Coronary artery (tissue), 2 donors: Measurements from ENCODE around the gene SEMA3F.

Source experiments
- DNase-seq: peaks from one replicate; pipeline ENCODE4 v3.0.0-alpha.2; 2017; ENCODE audit warnings: low spot score
- H3K27ac ChIP-seq, 2 donors: fragments of 200-600 bp; sonication (generic); one replicate each; pipeline ENCODE4 v1.5.1; 2016 to 2019
- H3K4me3 ChIP-seq: fragments of 200-600 bp; sonication (generic); 2 replicates; pipeline ENCODE4 v1.5.1; 2016; ENCODE audit warnings: mild to moderate bottlenecking, moderate library complexity
- CTCF ChIP-seq: fragments of 200-600 bp; sonication (generic); IDR thresholded peaks from one replicate; pipeline ENCODE4 v1.5.1; 2019; ENCODE audit warnings: antibody characterized with exemption

Gene SEMA3F

DNA sequence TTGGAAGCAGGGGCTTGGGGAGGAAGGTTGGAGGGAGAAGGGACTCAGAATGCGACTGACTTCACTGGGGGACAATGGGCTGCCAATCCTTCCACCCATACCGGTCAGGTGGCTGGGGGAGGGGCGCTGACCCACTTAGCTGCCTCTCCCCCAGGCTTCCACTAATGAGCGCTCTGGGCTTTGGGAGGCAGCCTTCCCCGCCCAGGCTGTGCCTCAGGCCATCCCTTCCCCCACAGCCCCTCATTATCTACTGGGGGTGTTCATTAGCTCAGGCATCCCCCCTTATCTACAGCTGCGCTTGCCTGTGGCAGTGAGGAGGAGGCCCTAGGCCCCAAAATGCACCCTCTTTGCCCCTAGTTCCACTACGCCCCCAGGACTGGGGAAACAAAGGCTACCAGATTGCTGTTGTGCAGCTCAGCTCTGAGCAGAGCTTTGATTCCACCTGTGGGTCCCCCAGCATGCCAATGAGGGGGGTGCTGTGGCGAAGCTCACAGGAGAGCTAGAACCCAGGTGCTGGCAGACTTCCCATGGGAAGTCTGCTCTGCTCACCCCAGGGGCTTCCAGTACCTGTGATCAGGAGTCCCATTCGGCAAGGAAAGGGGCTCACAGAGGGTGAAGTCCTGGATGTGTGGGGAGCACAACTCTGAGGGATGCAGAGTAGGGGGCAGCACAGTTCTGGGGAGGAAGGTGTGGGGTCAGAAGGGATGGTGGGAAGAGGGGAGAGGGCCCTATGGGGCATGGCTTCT, 29.4 kb upstream of the SEMA3F start:
- no peak overlapping the region for H3K27ac ChIP-seq
- DNase-seq = no peak

DNA sequence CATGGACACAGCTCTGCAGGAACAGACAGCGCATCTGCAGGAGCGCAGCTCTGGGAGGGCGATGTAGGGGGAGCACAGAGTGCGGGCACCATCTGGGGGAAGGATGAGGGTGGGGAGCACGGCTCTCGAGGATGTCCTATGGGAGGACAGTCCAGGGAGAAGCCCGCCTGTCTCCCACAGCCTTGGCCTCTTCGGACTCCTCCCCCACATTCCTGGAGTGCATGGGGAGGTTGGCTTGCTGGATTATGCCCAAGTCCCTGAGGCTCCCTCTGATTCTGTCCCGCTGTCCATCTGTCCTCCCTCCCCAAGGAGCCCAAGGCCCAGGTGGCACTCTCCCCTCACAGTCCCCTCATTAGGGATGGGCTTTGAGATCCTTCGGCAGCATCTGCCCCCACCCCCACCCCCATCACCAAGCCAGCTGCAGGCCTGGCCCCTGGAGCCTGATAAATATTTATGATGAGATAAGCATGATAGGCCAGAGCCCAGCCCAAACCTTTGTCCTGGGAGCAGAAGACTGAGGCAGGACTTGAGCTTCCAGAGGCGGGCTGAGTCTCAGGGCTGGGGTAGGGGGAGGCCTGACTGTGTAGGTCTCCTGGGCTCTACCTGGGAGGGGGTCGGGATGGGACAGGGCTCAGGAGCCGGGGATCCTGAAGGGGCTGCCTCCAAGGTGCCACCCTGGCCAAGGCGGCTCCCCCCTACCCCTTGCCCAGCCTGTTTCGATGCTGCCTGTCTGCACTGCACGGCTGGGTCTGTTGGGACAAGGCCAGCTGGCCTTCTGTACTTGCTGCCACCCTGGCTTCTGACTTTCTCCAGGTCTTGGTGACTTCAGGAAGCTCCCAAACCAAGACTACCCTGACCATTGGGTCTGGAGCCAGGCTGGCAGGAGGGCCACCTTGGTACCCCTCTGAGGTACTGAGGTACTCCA, 28.6 kb upstream of the SEMA3F start:
- H3K4me3 ChIP-seq = no peak overlapping the region
- TF ChIP-seq CTCF = no peak
- no peak for DNase-seq
- no peak overlapping the region for H3K27ac ChIP-seq

More for the DNA sequence above, 29.4 kb upstream of the SEMA3F start:
- no peak overlapping the region for H3K4me3 ChIP-seq
- TF ChIP-seq CTCF = no peak

DNA sequence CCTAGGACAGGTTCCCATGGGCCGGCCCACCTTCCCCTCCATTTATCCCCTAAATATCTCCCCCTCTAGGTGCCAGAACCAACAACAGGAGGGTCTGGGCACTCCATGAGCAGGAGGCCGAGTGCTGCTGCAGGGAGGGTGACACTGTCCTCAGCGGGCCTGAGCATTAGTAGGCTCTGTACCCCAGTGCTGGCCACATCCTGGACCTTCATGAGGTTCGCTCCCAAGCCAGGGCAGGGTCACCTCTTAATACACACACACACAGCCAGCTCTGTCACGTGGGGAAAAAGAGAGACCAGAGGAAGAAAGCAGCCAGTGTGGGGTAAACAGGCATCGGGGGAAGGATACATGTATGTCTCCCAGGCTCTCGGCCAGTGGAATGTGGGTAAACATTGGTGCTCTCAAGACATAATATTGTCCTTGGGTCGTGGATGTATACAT, 27.9 kb upstream of the SEMA3F start:
- no peak for TF ChIP-seq CTCF
- Histone ChIP-seq H3K27ac (no peak overlapping the region), H3K4me3 (no peak overlapping the region)
- no peak for DNase-seq

GRCh38 chr3:50128001-50128400, 27.1 kb upstream of the SEMA3F start:
- no peak overlapping the region for H3K27ac ChIP-seq
- TF ChIP-seq CTCF = no peak
- DNase-seq = no peak
- no peak overlapping the region for H3K4me3 ChIP-seq

DNA sequence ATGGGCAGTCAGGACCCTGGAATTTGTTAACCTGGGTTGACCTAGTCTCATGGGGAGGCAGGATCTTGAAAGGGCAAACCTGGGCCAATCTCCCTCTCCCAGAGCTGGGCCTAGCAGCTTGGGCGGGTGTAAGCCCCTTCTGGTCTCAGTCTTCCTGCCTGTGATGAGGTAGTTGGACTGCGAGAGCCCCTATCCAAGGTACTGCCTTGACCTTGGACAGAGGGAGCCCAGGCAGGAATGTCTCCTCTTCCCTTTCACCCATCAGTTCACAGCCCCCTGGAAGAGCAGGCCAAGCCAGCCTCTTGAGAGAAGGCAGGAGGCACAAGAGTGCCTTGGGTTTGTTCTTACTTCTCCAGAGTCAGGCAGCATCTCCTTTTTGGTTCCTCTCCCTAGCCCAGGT, 24.7 kb upstream of the SEMA3F start:
- no peak for TF ChIP-seq CTCF
- H3K4me3 ChIP-seq = no peak overlapping the region
- no peak overlapping the region for H3K27ac ChIP-seq
- no peak for DNase-seq

- TF ChIP-seq CTCF = no peak
- DNase-seq = no peak
- Histone ChIP-seq H3K4me3 (no peak overlapping the region), H3K27ac (no peak overlapping the region)
Measured at GRCh38 chr3:50132421-50133282, 22.5 kb upstream of the SEMA3F start.
